Activated naive CD8-positive, alpha-beta T cell treated with anti-CD3 and anti-CD28 coated beads, Interleukin-2, amount 50 U/mL, for 24 hours (primary cell): ENCODE data around the gene CDH4.

Source experiments
- ATAC-seq: fragments of 150-1000 bp; cut with Tn5 transposase; one replicate; pipeline ENCODE4 v1.10.0; 2021
- DNase-seq: peaks from one replicate; pipeline ENCODE4 v3.0.0; 2021
- H3K27ac Mint-ChIP-seq: one replicate; pipeline ENCODE4 v1.8.0; 2021; ENCODE audit warnings: mild to moderate bottlenecking, mixed read lengths
- H3K27me3 Mint-ChIP-seq: one replicate; pipeline ENCODE4 v1.8.0; 2021; ENCODE audit warnings: mixed read lengths
- H3K36me3 Mint-ChIP-seq: one replicate; pipeline ENCODE4 v1.8.0; 2021; ENCODE audit warnings: low read depth, mixed read lengths
- H3K4me1 Mint-ChIP-seq: one replicate; pipeline ENCODE4 v1.8.0; 2021; ENCODE audit warnings: mixed read lengths
- H3K4me3 Mint-ChIP-seq: one replicate; pipeline ENCODE4 v1.8.0; 2021; ENCODE audit warnings: mild to moderate bottlenecking, moderate library complexity, mixed read lengths
- H3K9me3 Mint-ChIP-seq: one replicate; pipeline ENCODE4 v1.8.0; 2021; ENCODE audit warnings: mixed read lengths

CDH4 gene

DNA sequence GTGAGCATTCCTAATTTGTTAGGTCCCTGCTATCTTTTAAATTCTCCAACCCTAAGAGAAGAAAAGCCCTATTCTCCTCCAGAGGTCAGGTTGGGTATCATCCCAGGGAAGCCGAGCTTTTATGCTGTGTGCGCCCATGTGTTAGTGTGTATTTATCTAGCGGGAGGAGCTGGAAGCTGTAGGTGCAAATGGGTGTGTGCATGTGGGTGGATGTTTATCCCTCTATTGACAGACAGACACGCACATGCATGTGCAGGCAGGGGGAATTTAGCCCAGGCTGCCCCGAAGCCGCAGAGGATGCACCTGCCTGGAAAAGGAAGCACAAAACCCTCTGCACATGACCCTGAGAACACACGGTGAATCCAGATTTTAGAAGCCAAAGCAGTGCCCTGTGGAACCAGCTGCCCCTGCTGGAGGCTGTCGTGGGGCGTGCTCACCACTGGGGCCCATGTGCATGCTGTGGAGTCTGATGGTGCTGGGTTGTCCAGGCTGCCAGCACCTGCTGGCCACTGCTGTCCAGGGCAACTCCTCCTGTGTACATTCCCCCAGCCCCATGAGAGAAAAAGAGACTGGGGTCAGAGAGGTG, 416.1 kb downstream of the CDH4 start:
- Mint-ChIP-seq H3K4me1 (no peaks in the 10 kb centered on the region), H3K27ac (no peak overlapping the region), H3K36me3 (no peaks in the 10 kb centered on the region), H3K4me3 (no peak overlapping the region), H3K9me3 (no peaks in the 10 kb centered on the region), H3K27me3 (no peaks in the 10 kb centered on the region)
- ATAC-seq (no peak), DNase-seq (no peak)

DNA sequence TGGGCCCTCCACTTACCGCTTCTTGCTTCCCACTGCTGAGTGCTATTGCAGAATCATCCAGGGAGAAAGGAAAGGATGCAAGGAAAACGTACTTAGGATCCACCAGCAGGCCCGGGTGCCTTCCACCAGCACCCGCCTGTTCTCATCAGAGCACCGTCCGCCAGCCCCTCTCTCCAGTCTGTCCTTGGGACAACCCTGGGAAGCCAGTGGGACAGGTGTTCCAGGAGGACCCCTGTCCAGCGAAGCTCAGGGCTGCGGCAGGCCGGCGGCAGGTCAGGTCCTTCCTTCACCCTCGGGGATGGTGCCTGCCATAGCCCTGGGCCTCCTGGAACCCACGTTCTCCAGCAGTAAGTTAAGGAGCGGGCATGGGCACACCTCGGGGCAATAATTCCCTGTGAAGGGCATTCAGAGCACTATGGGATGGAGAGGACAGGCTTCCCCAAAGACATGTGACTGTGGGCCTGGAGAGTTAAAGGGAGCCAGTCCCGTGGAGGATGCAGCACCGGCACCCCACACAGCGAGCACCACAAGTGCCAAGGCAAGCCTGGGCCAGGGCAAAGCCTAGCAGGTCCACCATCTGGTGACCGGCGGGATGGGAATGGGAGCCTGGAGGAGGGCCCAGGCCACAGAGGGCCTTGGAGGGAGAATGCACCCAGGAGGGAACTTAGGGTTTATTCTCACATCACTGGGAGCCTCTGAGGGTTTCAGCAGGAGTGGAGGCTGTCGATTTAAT, 416.9 kb downstream of the CDH4 start:
- no peak for DNase-seq
- no peak overlapping the region for H3K27ac Mint-ChIP-seq
- no peaks in the 10 kb centered on the region for H3K9me3 Mint-ChIP-seq
- no peak for ATAC-seq
- no peaks in the 10 kb centered on the region for H3K4me1 Mint-ChIP-seq
- no peak overlapping the region for H3K4me3 Mint-ChIP-seq
- no peaks in the 10 kb centered on the region for H3K36me3 Mint-ChIP-seq
- H3K27me3 Mint-ChIP-seq: no peaks in the 10 kb centered on the region

- ATAC-seq (no peak), DNase-seq (no peak)
- no peaks in the 10 kb centered on the region for H3K4me1 Mint-ChIP-seq
- no peak overlapping the region for H3K27ac Mint-ChIP-seq
- no peaks in the 10 kb centered on the region for H3K27me3 Mint-ChIP-seq
- H3K4me3 Mint-ChIP-seq: no peak overlapping the region
- no peaks in the 10 kb centered on the region for H3K36me3 Mint-ChIP-seq
- H3K9me3 Mint-ChIP-seq: no peaks in the 10 kb centered on the region
These were observed 418.2 kb downstream of the CDH4 start for GRCh38 chr20:61670274-61670673.

DNA sequence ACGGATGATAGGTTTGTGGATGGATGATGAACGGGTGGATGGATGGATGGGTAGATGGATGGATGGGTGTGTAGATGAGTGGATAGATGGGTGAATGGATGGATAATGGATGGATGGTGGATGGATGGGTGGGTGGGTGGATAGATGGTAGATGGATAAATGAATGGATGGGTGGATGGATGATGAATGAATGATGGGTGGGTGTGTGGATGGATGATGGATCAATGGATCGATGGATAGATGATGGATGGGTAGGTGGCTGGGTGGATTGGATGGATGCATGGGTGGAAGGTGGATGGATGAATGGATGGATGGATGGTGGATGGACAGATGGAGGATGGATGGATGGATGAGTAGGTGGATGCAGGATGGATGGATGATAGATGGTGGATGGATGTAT, 419.5 kb downstream of the CDH4 start:
- no peaks in the 10 kb centered on the region for H3K9me3 Mint-ChIP-seq

DNA sequence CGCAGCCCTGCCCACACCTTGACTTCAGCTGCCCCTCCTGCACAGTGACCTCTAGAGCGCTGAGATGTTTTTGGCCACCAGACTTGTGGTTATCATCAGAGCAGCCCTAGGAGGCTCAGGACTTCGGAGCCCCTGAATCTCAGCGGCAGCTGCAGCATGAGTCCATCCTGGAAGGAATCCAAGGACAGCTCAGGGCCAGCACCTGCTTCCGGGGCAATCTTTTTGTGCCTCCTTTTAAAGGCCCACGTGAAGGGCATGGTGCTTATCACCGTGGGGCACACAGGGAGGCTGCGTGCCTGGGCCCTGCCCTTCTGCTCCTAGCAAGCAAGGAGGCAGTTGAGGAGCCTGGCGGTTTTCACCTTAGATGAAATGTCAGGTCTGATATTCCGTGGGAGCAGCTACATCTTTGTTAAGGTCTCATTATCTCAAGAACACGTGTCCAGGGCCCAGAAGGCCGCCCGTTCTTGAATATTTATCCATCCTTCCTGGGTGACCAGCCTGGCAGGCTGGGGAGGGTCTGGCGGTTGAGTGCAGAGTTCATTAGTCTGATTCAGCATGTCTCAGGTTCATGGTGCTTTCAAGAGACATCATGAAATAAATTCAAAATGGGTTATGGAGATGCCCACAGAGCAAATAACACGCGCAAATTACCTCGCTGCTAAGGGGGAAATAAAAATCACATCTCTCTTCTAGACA, 421.2 kb downstream of the CDH4 start:
- DNase-seq (no peak), ATAC-seq (no peak)
- no peaks in the 10 kb centered on the region for H3K4me1 Mint-ChIP-seq
- H3K36me3 Mint-ChIP-seq: no peaks in the 10 kb centered on the region
- H3K27ac Mint-ChIP-seq: no peak overlapping the region
- no peaks in the 10 kb centered on the region for H3K27me3 Mint-ChIP-seq
- no peaks in the 10 kb centered on the region for H3K9me3 Mint-ChIP-seq
- no peak overlapping the region for H3K4me3 Mint-ChIP-seq

More for the DNA sequence above, 419.5 kb downstream of the CDH4 start:
- H3K27ac Mint-ChIP-seq: no peak overlapping the region
- H3K27me3 Mint-ChIP-seq: no peaks in the 10 kb centered on the region
- no peak for ATAC-seq
- DNase-seq: no peak
- no peak overlapping the region for H3K4me3 Mint-ChIP-seq
- H3K4me1 Mint-ChIP-seq: no peaks in the 10 kb centered on the region
- no peaks in the 10 kb centered on the region for H3K36me3 Mint-ChIP-seq

GRCh38 chr20:61674121-61674520, 422.1 kb downstream of the CDH4 start:
- Mint-ChIP-seq H3K27me3 (no peaks in the 10 kb centered on the region), H3K27ac (no peak overlapping the region), H3K4me3 (no peak overlapping the region), H3K36me3 (no peaks in the 10 kb centered on the region), H3K4me1 (no peaks in the 10 kb centered on the region), H3K9me3 (no peaks in the 10 kb centered on the region)
- DNase-seq (no peak), ATAC-seq (no peak)

DNA sequence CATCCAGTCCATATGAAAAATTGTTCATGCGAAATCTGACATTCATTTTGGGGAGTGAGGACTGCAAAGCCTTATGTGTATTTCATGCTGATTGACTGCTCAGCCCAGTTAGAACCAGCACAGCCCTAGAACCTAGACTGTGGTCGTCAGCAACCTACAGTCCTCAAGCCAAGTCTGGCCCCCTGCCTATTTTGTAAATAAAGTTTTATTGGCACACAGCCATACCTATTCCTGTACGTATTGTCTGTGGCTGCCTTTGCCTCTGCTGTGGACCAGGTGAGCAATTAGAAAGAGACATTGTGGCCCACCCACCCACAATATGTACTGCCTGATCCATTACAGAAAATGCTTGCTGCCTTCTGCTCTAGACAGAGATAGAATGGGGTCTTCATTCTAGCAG, 422.6 kb downstream of the CDH4 start:
- no peak for ATAC-seq

DNA sequence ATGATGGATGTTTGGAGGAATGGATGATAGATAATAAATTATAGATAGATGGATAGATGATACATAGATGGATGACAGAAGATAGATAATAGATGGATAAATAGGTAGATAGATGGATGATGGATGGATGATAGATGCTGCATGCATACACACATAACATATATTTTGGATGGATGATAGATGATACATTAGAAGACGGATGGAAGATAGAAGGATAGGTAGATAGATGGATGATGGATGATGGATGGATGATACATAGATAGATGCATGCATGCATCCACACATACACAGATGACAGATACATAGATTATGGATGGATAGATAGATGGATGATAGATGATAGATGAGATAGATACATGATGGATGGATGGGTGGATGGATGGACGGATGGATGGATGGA, 425.9 kb downstream of the CDH4 start:
- Mint-ChIP-seq H3K9me3 (no peaks in the 10 kb centered on the region), H3K27ac (no peak overlapping the region), H3K27me3 (peaks cover 2% of the 10 kb centered on the region), H3K36me3 (no peaks in the 10 kb centered on the region), H3K4me1 (no peaks in the 10 kb centered on the region), H3K4me3 (no peak overlapping the region)
- ATAC-seq: no peak
- DNase-seq: no peak

More for the DNA sequence above, 422.6 kb downstream of the CDH4 start:
- Mint-ChIP-seq H3K4me1 (no peaks in the 10 kb centered on the region), H3K9me3 (no peaks in the 10 kb centered on the region), H3K27ac (no peak overlapping the region), H3K27me3 (no peaks in the 10 kb centered on the region), H3K4me3 (no peak overlapping the region), H3K36me3 (no peaks in the 10 kb centered on the region)
- DNase-seq: no peak

GRCh38 chr20:61678437-61678836, 426.4 kb downstream of the CDH4 start:
- H3K9me3 Mint-ChIP-seq: no peaks in the 10 kb centered on the region
- H3K36me3 Mint-ChIP-seq: no peaks in the 10 kb centered on the region
- no peaks in the 10 kb centered on the region for H3K4me1 Mint-ChIP-seq
- ATAC-seq (no peak), DNase-seq (no peak)
- H3K27me3 Mint-ChIP-seq: peaks cover 2% of the 10 kb centered on the region
- no peak overlapping the region for H3K4me3 Mint-ChIP-seq
- no peak overlapping the region for H3K27ac Mint-ChIP-seq

GRCh38 chr20:61679473-61679872, 427.4 kb downstream of the CDH4 start:
- Mint-ChIP-seq H3K4me1 (no peaks in the 10 kb centered on the region), H3K36me3 (no peaks in the 10 kb centered on the region), H3K27me3 (peaks cover 2% of the 10 kb centered on the region), H3K27ac (no peak overlapping the region), H3K4me3 (no peak overlapping the region), H3K9me3 (no peaks in the 10 kb centered on the region)
- ATAC-seq: no peak
- DNase-seq: no peak

- Mint-ChIP-seq H3K36me3 (no peaks in the 10 kb centered on the region), H3K27ac (no peak overlapping the region), H3K4me1 (no peaks in the 10 kb centered on the region), H3K4me3 (no peak overlapping the region), H3K9me3 (no peaks in the 10 kb centered on the region), H3K27me3 (peaks cover 2% of the 10 kb centered on the region)
- DNase-seq (no peak), ATAC-seq (no peak)
These were observed 428.0 kb downstream of the CDH4 start for GRCh38 chr20:61680096-61680495.

GRCh38 chr20:61682114-61682995, 430.3 kb downstream of the CDH4 start:
- H3K4me3 Mint-ChIP-seq: no peak overlapping the region
- no peaks in the 10 kb centered on the region for H3K9me3 Mint-ChIP-seq
- peaks cover 2% of the 10 kb centered on the region for H3K27me3 Mint-ChIP-seq
- ATAC-seq (no peak), DNase-seq (no peak)
- no peaks in the 10 kb centered on the region for H3K4me1 Mint-ChIP-seq
- H3K27ac Mint-ChIP-seq: no peak overlapping the region
- no peaks in the 10 kb centered on the region for H3K36me3 Mint-ChIP-seq

- Mint-ChIP-seq H3K27me3 (peaks cover 2% of the 10 kb centered on the region), H3K27ac (no peak overlapping the region), H3K36me3 (no peaks in the 10 kb centered on the region), H3K4me1 (no peaks in the 10 kb centered on the region), H3K4me3 (no peak overlapping the region), H3K9me3 (no peaks in the 10 kb centered on the region)
- DNase-seq: no peak
- ATAC-seq: no peak
These were observed 431.1 kb downstream of the CDH4 start for GRCh38 chr20:61682996-61683681.

- no peaks in the 10 kb centered on the region for H3K36me3 Mint-ChIP-seq
- no peaks in the 10 kb centered on the region for H3K9me3 Mint-ChIP-seq
- peaks cover 2% of the 10 kb centered on the region for H3K27me3 Mint-ChIP-seq
- H3K4me1 Mint-ChIP-seq: no peaks in the 10 kb centered on the region
- no peak overlapping the region for H3K27ac Mint-ChIP-seq
- DNase-seq (no peak), ATAC-seq (no peak)
- H3K4me3 Mint-ChIP-seq: no peak overlapping the region
These were observed 431.7 kb downstream of the CDH4 start for GRCh38 chr20:61683721-61684120.
